Right forelimb (tissue), 1 donor: Measurements from ENCODE around the gene RASGRP2.
"Not testable (repeated sequence)": the region's sequence is repeated elsewhere in the genome, so short reads cannot be mapped to it uniquely, and the experiment has no call there.

Experiments
- DNase-seq: peaks from one replicate; pipeline ENCODE4 v3.0.0-alpha.2; 2018

The RASGRP2 gene

GRCh38 chr11:64717268-64717578, 26.7 kb downstream of the RASGRP2 start:
- no peak for DNase-seq

DNA sequence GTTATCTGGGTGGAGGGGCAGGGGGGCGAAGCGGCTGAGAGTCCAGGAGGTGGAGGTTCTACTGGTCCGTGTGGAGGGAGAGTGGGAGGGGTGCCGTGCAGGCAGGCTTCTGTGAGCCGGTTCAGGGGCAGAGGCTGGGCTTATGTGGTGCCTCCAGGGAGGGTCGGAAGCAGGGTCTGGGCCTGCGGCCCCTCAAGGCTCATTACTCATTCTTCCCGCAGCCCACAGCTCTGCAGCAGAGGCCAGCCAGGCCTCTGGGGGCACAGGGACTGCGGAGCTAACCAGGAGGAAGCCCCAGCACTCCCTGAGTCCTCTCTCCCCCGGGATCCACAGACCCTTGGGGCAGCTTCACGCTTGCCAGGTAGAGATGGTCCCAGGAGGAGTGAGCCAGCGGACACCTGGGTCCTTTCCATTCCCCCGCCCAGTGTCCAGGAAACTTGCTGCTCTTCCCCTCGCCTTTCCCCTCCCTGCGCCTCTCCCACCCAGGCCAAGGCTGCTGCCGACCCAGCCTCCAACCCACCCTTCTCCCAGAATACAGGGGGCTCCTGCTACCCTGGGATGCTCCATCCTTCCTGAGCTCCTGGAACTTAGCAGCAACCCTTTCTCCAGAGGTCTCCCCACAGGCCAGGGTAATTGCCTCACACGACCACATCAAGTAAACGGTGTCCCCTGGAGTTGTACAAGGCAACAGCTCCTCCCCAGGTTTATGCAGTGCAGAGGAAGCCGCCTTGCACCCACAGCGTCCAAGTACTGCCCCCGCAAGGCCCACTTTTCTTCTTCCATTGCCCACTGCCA, 27.3 kb downstream of the RASGRP2 start:
- no peak for DNase-seq

DNA sequence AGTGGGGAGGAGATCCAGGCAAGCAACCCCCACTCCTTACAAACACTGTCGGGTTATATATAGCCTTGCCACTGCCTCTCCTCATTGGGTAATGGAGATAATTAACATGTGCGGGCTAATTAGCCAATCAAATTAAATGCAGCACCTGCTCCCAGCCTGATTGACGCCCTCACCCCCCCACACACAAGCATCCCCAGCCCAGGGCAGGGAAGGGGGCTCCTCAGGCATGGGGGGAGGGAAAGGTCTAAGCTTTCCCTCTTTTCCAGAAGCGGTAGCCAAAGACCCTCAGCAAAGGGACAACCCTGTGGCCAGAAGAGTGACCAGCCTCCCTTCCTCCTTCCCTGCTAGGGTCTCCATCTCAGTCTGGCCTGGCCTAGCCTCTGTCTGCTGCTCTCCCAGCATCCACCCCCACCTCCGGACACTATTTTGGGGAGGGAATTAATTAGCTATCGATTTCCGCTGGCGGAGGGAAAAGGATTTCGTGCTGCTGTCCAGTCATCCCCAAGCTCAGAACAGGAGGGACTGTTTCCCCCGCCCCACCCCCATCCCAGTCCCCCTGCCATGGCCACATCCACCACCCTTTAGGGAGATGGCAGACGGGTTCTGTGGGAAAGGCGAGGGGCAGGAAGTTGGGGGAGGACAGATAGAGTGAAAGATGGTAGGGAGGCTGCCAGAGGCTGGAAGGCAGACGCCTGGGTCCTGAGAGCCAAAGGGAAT, 28.0 kb downstream of the RASGRP2 start:
- DNase-seq, result no peak

- DNase-seq, result no peak
Measured at GRCh38 chr11:64715110-64715509, 28.8 kb downstream of the RASGRP2 start.

DNA sequence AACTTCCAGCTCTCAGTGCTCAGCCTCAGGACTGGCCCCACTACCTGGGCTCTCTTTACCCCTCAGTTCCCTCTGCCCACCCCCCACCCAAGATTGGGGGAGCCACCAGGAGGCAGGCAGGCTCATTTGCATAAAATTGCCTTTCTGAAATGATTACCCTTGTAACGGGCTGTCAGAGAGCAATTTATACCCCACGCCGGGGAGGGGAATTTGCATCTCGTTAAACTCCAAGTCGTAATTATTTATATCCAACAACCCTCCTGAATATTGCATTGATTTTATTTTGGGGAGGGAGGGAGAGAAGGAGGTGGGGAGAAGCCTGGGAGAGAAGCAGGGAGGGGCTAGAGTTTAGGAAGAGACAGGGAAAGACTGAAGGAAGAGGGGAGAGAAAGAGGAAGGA, 29.3 kb downstream of the RASGRP2 start:
- no peak for DNase-seq

DNA sequence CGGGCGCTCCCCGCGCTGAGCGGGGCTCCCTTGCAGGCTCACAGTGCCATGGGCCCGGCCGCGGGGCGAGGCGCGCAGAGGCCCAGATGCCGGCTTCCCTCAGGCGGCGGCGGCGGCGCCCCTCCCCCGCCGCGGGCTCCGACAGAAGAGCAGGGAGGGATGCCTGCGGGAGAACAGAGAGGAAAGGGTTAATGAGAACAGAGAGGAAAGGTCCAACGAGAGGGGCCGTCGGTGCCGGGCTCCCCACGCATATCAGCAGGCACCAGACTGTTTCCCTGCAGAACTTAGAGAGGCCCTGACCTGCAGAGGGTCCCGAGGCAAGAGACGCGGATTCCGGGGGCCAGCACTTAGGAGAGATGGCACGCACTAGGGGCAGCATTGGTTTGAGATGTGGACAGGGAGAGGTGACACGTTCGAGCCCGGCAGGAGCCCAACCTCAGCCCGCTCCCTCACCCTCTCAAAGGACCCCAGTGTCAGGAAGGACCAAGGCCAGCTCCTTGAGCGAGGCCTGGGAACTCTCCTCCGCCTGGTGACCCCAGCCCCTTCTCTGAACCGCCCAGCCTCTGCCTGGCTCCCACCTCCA, 30.1 kb downstream of the RASGRP2 start:
- no peak for DNase-seq

- DNase-seq, result peak; percentile 71
Measured at GRCh38 chr11:64713016-64713707, 30.8 kb downstream of the RASGRP2 start.

- no peak for DNase-seq
Measured at GRCh38 chr11:64712430-64713015, 31.4 kb downstream of the RASGRP2 start.

DNA sequence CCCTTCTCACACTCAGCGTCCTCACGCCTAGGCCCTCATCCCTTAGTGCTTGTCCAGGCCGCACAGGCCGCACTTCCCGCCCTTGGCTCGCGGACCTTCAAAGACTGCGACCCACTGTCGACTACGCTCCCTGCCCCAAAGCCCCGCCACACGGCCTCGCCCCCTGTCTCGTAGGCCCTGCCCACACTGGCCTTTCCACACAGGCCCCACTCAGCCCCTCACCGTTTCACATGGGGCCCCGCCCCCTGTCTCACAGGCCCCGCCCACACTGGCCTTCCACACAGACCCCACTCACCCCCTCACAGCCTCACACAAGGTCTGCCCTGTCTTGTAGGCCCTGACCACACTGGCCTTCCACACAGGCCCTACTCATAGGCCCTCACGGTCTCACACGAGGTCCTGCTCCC, 32.0 kb downstream of the RASGRP2 start:
- DNase-seq, result no peak

DNA sequence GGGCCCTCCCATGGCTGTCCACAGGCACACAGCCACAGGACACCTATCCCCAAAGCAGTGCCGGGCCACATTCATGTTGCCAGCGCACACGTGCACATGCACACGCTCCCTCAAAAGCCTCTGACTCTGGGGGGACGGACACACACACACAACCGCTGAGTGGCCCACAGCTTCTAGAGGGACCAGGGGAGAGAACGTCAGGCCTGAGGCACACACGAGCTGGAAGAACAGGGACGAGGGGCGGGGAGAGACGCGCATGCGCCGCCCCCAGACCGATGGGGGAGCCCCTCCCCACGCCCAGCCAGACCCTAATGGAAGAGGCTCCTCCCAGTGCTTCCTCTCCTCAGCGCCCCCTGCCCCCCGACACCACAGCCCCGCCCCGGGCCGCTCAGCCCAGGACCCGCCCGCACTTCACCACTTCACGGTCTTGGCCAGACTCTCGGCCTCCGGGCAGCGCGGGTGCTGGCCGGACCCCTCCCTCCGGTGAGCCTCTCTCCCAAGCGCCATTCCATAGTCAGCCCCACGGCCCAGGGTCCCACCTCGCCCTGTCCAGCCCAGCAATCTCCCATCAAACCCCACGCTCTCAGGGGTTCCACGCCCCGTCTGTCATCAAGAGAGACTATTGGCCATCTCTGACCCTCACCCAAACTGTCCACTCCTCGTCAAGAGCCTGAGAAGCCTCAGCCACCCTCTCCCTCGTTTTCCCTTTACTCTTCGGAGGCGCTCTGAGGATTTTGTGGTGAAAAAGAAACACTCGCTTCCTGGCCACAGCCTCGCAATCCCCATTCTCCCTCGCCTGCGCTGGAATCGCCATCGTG, 32.6 kb downstream of the RASGRP2 start:
- no peak for DNase-seq

DNA sequence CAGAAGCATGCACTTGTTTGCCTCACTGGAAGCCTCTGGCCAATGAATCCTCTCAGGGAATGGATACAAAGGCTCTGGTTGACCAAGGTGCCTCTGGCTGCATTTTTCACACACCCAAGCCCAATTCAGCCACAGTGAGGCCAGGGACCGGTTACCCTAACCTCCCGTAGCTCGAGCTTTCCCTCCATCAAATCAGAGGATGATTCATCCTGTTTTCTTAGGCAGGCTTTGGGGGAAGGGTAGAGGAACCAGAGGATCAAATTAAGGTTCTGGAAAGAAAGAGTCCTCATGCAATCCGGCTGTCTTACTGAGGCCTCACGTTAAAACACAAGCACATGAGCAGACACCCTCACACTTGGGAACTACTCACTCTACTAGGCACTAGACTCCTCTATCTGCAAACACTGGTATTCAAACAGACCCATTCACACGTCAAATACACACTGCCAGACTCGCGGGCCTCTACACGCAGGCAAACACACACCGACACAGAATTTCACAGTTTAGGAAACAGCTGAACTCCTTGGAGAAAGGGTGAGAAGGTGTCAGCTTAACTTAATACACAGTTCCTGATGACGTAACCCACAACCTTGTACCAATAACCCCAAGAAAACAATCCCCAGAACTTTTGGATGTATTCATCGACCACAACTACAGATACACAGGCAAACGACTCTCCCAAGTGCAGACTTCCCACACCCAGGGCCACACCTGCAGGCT, 33.4 kb downstream of the RASGRP2 start:
- no peak for DNase-seq

DNA sequence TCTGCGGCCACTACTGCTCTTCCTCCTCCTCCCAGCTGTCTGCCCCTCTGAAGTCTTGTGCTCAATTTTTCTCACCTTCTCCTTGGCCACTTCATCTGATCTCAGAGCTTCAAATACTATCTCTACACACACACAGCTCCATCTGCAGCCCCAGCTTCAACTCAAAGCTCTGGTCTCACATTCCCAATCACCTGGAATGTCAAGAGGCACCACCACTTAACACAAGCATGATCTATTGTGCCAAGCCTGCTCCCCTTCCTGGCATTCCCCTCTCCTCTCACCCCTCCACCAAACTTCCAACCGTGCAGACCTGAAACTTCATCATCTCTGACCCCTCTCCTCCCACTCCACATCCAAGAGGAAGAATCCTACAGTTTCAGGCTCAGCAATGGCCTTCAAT, 38.4 kb downstream of the RASGRP2 start:
- no peak for DNase-seq

- DNase-seq, result no peak
Measured at GRCh38 chr11:64703048-64703447, 40.9 kb downstream of the RASGRP2 start.

DNA sequence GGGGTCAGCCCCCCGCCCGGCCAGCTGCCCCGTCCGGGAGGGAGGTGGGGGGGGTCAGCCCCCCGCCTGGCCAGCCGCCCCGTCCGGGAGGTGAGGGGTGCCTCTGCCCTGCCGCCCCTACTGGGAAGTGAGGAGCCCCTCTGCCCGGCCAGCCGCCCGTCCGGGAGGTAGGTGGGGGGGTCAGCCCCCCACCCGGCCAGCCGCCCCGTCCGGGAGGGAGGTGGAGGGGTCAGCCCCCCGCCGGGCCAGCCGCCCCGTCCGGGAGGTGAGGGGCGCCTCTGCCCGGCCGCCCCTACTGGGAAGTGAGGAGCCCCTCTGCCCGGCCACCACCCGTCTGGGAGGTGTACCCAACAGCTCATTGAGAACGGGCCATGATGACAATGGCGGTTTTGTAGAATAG, 42.0 kb downstream of the RASGRP2 start:
- not testable (repeated sequence) for DNase-seq

GRCh38 chr11:64698427-64698826, 45.5 kb downstream of the RASGRP2 start:
- no peak for DNase-seq

DNA sequence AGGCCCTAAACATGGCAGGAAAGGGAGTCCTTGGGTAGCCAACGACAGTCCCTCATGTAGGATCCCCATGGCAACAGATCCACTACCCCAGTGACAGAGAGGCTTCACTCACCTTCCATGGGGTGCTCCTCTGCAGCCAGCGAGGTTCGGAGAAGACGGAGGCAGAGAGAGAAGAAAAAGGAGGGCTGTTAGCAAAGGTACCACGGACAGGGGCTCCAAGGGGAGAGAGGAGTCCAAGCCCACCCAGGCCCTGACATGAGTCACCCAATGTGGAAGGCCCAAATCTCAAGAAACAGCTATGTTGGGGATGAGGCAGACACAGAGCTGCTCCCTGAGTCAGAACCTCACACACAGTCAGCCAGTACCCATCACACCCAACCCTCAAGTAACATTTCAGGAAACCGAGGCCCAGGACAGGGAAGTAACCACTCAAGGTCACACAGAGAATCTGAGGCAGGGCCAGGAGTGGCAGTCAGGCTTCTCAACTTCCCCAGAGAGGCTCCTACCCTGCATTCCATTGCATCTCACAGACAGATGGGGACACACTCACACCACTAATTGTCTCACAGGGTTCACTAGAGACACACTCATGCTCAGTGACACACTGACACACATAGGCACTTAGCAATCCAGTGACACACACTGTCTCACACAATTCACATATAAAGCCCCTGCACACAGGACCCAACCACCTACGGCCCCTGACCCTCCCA, 46.1 kb downstream of the RASGRP2 start:
- DNase-seq, result no peak

- DNase-seq, result no peak
Measured at GRCh38 chr11:64696045-64696444, 47.9 kb downstream of the RASGRP2 start.

DNA sequence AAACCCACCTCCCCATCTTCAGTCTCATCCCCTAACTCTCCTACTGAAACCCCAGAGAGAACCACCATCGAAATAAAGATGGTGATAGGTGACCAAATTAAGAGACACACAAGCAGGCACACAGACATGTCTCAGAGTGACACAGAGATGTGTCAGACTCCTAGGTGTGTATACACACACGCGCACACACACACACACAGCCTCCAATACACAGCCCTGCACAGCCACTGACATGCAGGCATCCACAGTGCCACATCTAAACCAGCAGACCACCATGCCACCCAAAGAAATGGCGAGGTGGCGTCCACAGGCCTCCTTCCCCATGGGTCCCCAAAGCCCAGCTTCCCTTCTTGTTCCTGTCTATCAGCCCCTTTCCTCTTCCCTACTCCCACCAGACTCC, 48.4 kb downstream of the RASGRP2 start:
- DNase-seq, result no peak

DNA sequence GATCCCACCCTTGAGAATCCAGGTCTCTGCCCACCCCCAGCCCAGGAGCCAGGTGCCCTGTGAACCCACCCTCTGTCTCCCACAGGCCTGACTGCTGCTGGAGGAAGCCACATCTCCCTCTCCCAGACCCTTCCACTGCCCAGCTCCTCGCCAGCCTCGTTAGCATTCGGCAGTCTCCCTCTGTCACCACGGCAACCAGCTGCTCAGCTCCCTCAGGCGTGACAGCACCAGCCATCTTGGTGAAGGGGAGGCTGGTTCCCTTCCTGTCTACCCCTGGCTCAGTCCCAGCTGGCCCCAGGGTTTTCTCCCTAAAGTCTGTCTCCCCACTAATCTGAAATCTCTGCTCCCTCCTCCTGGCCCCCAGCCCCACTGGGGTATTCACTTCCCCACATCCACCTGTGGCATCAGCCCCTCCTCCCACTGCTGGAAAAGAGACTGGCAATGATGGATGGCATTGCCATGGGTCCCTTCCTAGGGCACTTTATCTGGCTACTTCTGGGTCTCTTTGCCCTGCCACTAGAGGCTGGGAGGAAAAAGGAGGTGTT, 49.0 kb downstream of the RASGRP2 start:
- DNase-seq, result no peak

DNA sequence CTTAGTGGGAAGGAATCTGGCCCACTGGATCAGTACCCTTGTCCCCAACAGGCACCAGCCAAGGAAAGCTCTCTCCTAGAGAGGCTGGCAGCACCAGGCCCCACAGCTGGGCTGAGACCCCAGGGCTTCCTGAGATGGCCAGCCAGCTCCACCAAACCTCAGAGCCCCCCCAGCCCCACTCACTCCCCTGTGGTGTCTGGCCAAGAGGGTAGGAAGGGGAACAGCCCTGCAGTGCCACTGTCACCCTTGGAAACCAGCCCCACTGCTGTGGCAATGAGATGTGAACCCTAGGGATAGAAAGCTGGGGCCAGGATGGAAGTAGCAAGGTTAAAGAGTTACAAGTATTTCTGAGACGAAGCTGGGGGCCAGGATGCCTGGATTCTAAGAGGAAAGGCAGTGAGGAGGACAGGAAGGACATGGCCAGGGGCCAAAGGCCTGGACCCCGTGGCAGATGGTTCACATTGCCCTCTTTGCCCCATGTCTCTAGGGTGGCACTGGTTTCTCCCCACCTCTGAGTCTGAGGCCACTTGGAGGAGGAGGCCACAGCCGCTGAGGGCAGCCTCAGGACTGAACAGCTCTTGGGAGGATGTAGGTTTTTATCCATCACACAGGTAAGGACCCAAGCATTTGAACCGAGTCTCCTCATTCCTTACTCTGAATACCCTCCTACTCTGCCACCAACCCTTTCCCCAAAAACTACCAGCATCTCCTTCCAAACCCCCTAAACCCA, 49.8 kb downstream of the RASGRP2 start:
- DNase-seq, result no peak
